Esophagus squamous epithelium (tissue), 4 donors: ENCODE data around the gene TRIM66.

Source experiments
- POLR2A ChIP-seq, 4 donors: fragments of 450-650 bp; IDR thresholded peaks; one replicate each; pipeline ENCODE4 v1.6.1; 2017; ENCODE audit warnings: antibody characterized with exemption in 4 of 4, mild to moderate bottlenecking in 4 of 4, moderate library complexity in 3 of 4
- TF ChIP-seq, protein P1 (sequence below), 6 experiments: fragments of 450-650 bp in 4 of 6; fragments of 200-600 bp in 2 of 6; sonication (generic) in 2 of 6; IDR thresholded peaks; one replicate each; pipeline ENCODE4 v1.5.1; 2016 to 2019; ENCODE audit warnings: antibody characterized with exemption in 6 of 6, mild to moderate bottlenecking in 4 of 6, moderate library complexity in 4 of 6

DNA sequence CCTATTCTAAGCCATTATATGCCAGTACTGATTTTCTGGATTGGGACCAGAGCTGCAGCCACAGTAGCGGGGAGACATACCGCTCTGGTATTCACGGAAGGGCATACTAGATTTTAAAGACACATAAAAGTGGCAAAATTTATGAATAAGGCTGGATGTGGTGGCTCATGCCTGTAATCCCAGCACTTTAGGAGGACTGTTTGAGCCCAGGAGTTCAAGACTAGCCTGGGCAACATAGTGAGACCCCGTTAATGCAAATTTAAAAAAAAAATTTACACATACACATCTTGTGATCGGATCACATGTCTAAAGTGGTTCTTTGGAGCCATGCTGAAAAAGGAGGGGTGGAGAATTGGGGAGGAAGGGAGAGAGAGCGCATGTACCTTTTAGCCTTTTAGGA is 9.1 kb upstream of the TRIM66 start:
- no peak for TF ChIP-seq POLR2A (IDR thresholded peaks at IDR 0.05)
- TF ChIP-seq, protein P1, sequence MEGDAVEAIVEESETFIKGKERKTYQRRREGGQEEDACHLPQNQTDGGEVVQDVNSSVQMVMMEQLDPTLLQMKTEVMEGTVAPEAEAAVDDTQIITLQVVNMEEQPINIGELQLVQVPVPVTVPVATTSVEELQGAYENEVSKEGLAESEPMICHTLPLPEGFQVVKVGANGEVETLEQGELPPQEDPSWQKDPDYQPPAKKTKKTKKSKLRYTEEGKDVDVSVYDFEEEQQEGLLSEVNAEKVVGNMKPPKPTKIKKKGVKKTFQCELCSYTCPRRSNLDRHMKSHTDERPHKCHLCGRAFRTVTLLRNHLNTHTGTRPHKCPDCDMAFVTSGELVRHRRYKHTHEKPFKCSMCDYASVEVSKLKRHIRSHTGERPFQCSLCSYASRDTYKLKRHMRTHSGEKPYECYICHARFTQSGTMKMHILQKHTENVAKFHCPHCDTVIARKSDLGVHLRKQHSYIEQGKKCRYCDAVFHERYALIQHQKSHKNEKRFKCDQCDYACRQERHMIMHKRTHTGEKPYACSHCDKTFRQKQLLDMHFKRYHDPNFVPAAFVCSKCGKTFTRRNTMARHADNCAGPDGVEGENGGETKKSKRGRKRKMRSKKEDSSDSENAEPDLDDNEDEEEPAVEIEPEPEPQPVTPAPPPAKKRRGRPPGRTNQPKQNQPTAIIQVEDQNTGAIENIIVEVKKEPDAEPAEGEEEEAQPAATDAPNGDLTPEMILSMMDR (IDR thresholded peaks at IDR 0.05): no peak
